T47D (cell line): ENCODE data around the gene FBXW8.

Experiments
- DNase-seq, 2 experiments: peaks; one replicate each; pipeline versions ENCODE4 v3.0.0 to v3.0.0-alpha.2; 2011 to 2012; ENCODE audit warnings: low read depth in 1 of 2, low spot score in 1 of 2
- JUND ChIP-seq: IDR thresholded peaks from 2 replicates; pipeline ENCODE4 v1.6.1; 2012; ENCODE audit warnings: low read depth
- in situ Hi-C: cut with HindIII; loops from 2 replicates; pipeline ENCODE4 v1.10.0; 2016; ENCODE audit warnings: low sequenced_read_pairs, low pct_unique_long_range_greater_than_20kb

Gene FBXW8

GRCh38 chr12:117033382-117034221, 122.9 kb downstream of the FBXW8 start:
- in situ Hi-C loops = no loop called here
- no peak for TF ChIP-seq JUND
- DNase-seq = peak; percentile 55 to 58

GRCh38 chr12:117034249-117034648, 123.5 kb downstream of the FBXW8 start:
- DNase-seq = no peak
- no peak for TF ChIP-seq JUND
- in situ Hi-C loops = no loop called here

GRCh38 chr12:117034701-117035151, 124.0 kb downstream of the FBXW8 start:
- in situ Hi-C loops = no loop called here
- no peak for TF ChIP-seq JUND
- no peak for DNase-seq

DNA sequence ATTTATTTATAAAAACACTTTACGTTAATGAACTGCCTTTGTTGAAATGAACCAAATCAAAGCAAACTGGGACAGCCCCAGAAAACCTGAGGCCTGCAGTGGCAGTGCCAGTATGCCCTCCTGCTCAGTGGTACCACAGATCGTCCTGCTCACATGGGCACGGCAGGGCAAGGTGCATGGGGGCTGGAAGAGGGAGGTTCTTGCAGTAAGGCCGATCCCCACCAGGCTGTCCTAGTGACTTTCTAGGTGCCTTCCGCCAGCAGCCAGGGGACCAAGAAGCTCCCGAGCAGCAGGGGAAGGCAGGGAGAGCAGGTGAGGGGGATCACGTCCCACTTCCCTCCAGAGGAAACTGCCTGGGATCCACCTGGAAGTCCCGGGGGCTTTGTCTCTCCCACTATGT, 124.5 kb downstream of the FBXW8 start:
- DNase-seq = no peak
- in situ Hi-C loops = no loop called here
- TF ChIP-seq JUND = no peak

- in situ Hi-C loops = no loop called here
- TF ChIP-seq JUND = no peak
- DNase-seq = no peak
Measured at GRCh38 chr12:117036046-117036445, 125.3 kb downstream of the FBXW8 start.

DNA sequence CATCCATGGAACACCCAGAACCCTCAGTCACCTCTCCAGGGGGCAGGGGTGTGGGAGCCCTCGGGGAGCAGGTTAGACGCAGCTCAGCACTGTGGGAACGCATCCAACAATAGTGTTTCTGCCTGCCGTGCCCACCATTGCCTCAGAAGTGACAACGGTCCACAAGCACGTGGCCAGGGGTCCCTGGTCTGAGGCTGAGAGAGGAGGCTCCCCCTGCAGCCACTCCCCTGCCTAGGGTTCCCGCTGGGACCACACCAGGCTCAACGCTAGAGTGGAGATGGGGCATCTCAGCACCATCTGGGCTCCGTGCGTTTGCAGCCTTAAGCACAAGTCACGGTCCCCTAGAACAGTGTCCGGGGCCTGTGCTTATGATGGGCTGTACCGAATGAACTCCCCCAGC, 125.8 kb downstream of the FBXW8 start:
- in situ Hi-C loops = no loop called here
- no peak for TF ChIP-seq JUND
- no peak for DNase-seq

DNA sequence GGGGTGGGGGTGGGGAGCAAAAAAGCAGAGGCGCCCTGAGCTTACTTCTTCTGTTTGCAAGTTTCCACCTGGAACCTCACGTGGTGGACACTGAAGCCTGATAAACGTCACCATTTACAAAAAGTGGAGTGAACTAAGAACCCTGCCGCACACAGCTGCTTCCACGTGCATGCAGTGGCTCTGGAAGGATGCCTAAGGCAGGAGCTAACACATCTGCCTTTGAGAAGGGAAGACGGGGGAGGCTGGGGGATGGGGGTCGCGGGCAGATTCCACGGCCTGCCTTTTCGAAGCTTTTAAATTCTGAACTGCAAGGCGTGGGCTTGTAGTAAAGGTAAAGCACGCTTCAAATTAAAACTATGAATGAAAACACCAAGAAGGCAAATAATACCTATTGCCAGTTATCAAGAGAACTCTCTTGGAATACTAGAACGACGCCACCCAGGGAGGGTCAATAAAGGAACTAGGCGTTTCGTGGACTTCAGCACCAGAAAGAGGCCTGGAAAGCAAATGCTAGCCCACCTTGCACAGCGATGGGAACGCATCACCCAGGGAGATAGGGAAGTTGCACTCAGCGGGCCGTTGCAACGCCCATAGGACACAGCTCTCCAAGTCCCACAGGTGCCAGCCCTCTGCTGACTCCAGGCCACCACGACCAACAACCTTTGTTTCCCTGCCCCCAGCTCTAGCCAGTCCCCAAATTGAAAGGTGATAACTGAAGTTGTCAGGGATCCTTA, 126.7 kb downstream of the FBXW8 start:
- no peak for TF ChIP-seq JUND
- in situ Hi-C loops = no loop called here
- no peak for DNase-seq

GRCh38 chr12:117038023-117038680, 127.4 kb downstream of the FBXW8 start:
- TF ChIP-seq JUND = no peak
- DNase-seq = no peak
- in situ Hi-C loops = no loop called here

DNA sequence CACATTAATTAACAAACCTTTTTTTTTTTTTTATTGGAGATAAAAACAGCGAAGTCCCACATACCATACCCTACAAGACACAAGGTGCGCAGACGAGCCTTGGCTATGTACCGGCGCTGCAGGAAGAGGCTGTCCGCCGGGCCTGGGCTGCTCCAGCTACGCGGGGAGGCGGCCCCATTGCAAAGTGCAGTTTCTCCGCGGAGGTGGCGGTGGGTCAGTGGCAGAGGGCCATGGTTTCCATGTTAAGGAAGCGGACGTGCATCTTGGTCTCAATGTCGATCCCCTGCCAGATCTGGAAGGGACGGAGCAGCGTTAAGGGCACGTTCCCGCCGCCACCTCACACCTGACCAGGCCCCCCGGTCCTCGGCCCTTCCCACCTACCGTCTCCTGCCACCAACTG, 128.2 kb downstream of the FBXW8 start:
- TF ChIP-seq JUND = no peak
- in situ Hi-C loops = no loop called here
- no peak for DNase-seq

GRCh38 chr12:117039891-117040309, 129.2 kb downstream of the FBXW8 start:
- no peak for DNase-seq
- in situ Hi-C loops = no loop called here
- TF ChIP-seq JUND = no peak

DNA sequence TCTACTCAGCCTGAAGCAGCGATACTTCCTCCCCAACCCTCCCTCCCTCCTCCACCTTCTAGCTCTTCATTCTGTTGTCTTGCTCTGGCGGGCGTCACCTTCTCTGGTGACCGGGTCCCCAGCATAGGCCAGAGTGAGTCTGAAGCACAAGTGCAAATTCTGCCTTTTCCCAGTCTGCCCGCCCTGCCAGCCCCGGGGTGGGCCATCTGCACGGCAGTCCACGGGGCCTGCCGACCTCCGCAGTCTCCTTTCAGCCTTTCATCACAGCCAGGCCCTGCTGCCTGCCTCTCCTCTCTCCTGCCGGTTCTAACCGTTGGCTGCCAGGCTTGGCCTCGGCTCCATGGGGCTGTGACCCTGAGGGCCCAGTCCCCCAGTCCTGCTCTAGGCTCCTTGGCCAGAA, 129.7 kb downstream of the FBXW8 start:
- in situ Hi-C loops = no loop called here
- no peak for DNase-seq
- TF ChIP-seq JUND = no peak

DNA sequence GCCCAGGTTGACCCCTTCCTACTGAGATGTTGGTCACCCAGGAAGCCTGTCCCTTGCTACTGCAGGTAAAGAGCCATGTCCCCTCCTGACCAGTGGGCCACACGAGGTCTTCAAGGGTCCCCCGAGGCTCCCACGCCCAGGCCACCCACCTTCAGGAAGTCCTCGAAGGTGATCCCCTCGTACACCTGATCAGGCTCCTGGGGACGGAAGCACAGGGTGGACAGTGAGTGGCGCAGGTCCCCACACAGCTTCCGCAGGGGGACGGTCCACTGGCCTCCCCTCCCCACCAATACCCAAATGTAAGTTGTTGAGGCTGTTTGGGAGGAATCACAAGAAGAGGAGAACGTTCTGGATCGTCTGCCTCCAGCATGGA, 131.0 kb downstream of the FBXW8 start:
- in situ Hi-C loops = no loop called here

More for the DNA sequence above, 131.0 kb downstream of the FBXW8 start:
- no peak for DNase-seq
- TF ChIP-seq JUND = no peak
